Measurements from ENCODE around the gene MIS18A.
A peak's percentile ranks its signal among the peaks of the same experiment; 100 is the strongest.

DNA sequence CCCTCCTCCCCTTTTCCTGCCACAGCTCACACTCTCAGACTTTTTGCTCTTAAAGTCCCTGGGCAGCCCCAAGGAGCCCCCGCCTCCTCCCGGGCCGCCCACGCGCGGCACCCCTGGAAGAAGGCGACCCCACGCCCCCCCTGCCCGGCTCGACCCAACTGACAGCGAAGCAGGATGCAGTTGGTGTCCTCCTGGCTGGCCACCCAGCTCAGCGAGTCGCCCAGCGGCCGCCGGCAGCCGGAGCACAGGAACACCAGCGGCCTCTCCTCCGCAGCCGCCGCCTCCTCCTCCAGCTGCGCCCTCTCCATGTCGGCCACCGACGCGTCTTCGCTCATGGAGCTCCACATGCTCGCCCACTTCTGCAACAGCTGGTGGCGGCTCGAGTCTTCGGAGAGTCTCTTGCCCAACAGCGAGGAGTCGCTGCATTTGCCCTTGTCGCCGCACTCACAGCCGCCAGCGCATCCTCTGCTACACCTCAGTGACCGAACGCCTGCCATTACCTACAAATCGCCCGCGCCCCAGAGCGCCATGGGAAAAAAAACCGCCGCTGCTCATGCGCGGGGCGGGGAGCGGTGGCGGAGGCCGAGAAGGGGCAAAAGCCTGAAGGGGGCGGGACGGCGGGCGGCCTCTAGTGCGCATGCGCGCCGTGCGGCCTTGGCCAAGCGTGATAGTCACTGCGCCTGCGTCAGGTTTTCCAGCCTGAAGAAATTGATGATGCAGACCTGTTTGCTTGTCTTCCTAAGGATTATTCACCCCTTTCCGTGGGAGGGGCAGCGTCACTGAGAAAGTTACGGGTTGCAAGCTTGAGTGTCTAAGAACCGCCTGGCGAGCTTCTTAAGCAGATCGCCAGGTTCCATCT is at the start of gene MIS18A:
- TF ChIP-seq RAD21 (conservative IDR thresholded peaks at IDR 0.05) (peak; percentile 63), SMC3 (conservative IDR thresholded peaks at IDR 0.05; ENCODE audit: poor library complexity) (peak; percentile 60), EP300 (conservative IDR thresholded peaks at IDR 0.05; ENCODE audit: poor library complexity, severe bottlenecking) (peak; percentile 23), EZH2 (IDR thresholded peaks at IDR 0.05; ENCODE audit: borderline replicate concordance, insufficient read depth, low read length, poor library complexity, severe bottlenecking) (no peak), MXI1 (conservative IDR thresholded peaks at IDR 0.05; ENCODE audit: poor library complexity, severe bottlenecking) (peak; percentile 99), POLR2AphosphoS5 (IDR thresholded peaks at IDR 0.05) (peak; percentile 75), TAF1 (IDR thresholded peaks at IDR 0.05; ENCODE audit: low read depth) (no peak)
- TF ChIP-seq, protein P1, sequence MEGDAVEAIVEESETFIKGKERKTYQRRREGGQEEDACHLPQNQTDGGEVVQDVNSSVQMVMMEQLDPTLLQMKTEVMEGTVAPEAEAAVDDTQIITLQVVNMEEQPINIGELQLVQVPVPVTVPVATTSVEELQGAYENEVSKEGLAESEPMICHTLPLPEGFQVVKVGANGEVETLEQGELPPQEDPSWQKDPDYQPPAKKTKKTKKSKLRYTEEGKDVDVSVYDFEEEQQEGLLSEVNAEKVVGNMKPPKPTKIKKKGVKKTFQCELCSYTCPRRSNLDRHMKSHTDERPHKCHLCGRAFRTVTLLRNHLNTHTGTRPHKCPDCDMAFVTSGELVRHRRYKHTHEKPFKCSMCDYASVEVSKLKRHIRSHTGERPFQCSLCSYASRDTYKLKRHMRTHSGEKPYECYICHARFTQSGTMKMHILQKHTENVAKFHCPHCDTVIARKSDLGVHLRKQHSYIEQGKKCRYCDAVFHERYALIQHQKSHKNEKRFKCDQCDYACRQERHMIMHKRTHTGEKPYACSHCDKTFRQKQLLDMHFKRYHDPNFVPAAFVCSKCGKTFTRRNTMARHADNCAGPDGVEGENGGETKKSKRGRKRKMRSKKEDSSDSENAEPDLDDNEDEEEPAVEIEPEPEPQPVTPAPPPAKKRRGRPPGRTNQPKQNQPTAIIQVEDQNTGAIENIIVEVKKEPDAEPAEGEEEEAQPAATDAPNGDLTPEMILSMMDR (IDR thresholded peaks at IDR 0.05; ENCODE audit: poor library complexity, severe bottlenecking), result peak; percentile 60
- TF ChIP-seq, protein P2, sequence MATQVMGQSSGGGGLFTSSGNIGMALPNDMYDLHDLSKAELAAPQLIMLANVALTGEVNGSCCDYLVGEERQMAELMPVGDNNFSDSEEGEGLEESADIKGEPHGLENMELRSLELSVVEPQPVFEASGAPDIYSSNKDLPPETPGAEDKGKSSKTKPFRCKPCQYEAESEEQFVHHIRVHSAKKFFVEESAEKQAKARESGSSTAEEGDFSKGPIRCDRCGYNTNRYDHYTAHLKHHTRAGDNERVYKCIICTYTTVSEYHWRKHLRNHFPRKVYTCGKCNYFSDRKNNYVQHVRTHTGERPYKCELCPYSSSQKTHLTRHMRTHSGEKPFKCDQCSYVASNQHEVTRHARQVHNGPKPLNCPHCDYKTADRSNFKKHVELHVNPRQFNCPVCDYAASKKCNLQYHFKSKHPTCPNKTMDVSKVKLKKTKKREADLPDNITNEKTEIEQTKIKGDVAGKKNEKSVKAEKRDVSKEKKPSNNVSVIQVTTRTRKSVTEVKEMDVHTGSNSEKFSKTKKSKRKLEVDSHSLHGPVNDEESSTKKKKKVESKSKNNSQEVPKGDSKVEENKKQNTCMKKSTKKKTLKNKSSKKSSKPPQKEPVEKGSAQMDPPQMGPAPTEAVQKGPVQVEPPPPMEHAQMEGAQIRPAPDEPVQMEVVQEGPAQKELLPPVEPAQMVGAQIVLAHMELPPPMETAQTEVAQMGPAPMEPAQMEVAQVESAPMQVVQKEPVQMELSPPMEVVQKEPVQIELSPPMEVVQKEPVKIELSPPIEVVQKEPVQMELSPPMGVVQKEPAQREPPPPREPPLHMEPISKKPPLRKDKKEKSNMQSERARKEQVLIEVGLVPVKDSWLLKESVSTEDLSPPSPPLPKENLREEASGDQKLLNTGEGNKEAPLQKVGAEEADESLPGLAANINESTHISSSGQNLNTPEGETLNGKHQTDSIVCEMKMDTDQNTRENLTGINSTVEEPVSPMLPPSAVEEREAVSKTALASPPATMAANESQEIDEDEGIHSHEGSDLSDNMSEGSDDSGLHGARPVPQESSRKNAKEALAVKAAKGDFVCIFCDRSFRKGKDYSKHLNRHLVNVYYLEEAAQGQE (IDR thresholded peaks at IDR 0.05; ENCODE audit: borderline replicate concordance), result peak; percentile 53

Data from neural cell (in vitro differentiated cells).